Measurements from ENCODE around the gene CCDC90B.

The CCDC90B gene

GRCh38 chr11:83252941-83253340 lies 33.2 kb downstream of the CCDC90B start:
- DNase-seq (ENCODE audit: low read depth) = no peak
- no peak overlapping the region for H3K4me3 ChIP-seq (ENCODE audit: low read length)
- TF ChIP-seq, protein P1, sequence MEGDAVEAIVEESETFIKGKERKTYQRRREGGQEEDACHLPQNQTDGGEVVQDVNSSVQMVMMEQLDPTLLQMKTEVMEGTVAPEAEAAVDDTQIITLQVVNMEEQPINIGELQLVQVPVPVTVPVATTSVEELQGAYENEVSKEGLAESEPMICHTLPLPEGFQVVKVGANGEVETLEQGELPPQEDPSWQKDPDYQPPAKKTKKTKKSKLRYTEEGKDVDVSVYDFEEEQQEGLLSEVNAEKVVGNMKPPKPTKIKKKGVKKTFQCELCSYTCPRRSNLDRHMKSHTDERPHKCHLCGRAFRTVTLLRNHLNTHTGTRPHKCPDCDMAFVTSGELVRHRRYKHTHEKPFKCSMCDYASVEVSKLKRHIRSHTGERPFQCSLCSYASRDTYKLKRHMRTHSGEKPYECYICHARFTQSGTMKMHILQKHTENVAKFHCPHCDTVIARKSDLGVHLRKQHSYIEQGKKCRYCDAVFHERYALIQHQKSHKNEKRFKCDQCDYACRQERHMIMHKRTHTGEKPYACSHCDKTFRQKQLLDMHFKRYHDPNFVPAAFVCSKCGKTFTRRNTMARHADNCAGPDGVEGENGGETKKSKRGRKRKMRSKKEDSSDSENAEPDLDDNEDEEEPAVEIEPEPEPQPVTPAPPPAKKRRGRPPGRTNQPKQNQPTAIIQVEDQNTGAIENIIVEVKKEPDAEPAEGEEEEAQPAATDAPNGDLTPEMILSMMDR (conservative IDR thresholded peaks at IDR 0.05; ENCODE audit: low read depth, low read length) = no peak

DNA sequence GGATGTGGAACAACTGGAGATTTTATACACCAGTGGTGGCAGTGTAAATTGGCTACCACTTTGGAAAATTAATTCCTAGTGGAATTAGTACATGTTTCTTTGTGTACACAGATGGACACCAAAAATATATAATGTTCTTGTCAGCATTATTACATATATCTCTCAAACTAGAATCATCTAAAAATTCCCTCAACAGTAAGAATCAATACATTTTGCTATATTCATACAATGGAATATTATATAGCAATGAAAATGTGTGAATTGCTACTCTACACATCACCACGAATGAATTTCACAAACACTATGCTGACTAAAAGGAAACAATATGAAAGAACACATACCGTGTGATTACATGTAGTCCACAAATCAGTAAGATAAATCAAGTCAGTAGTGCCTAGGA lies 33.9 kb downstream of the CCDC90B start:
- TF ChIP-seq, protein P1 (conservative IDR thresholded peaks at IDR 0.05; ENCODE audit: low read depth, low read length) = no peak
- H3K4me3 ChIP-seq (ENCODE audit: low read length) = no peak overlapping the region
- DNase-seq (ENCODE audit: low read depth) = no peak

- TF ChIP-seq, protein P1 (conservative IDR thresholded peaks at IDR 0.05; ENCODE audit: low read depth, low read length) = peak; percentile 78
- no peak for DNase-seq (ENCODE audit: low read depth)
- no peak overlapping the region for H3K4me3 ChIP-seq (ENCODE audit: low read length)
These were observed 36.1 kb downstream of the CCDC90B start for GRCh38 chr11:83249972-83250593.

DNA sequence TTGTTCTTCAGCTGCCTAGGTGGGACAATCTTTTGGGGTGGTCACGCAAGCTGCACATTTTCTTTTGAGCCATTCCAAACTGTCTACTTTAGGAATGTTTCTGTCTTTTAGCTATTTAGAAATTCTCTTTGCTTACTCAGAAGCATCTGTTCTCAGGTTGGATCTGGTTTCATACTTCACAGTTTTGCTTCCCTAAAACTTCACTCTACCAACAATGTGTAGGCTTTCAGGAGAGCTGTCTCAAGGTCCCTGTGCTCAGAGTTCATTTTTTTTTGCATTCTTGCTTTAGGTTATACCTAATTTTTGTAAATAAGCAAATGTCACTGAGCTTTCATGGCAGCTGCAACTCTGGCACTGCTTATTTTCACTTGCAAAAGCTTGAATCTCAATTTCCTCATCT lies 36.7 kb downstream of the CCDC90B start:
- no peak for DNase-seq (ENCODE audit: low read depth)
- TF ChIP-seq, protein P1 (conservative IDR thresholded peaks at IDR 0.05; ENCODE audit: low read depth, low read length) = no peak
- no peak overlapping the region for H3K4me3 ChIP-seq (ENCODE audit: low read length)

DNA sequence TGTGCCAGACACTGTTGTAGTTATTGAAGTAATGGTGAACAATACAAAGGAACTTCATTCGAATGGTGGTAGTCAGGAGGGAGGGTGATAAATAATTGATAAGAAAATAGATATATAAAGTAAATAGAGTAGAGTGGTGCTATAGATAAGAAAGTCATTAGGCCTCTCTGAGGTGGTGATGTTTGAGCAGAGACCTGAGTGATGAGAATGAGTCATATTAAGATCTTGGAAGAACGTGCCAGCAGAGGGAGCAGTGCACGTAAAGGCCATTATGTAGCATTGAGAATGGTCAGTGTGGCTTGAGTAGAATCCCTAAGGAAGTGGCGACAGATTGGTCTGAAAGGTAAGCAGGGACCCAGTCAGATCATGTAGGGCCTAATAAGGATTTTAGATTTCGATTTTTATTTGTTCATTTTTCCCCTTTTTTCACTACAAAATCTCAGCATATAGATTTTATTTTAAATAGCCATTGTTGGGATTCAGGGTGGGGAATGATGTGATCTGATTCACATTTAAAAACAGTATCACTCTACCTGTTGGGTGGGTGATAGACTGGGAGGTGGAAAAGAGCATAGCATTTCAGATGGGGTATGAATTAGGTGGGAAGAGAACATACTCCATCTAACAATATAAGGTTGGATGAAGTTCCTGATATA lies 44.7 kb downstream of the CCDC90B start:
- TF ChIP-seq, protein P1 (conservative IDR thresholded peaks at IDR 0.05; ENCODE audit: low read depth, low read length) = peak; percentile 77
- peak; percentile 27 for DNase-seq (ENCODE audit: low read depth)
- H3K4me3 ChIP-seq (ENCODE audit: low read length) = no peak overlapping the region

- DNase-seq (ENCODE audit: low read depth) = no peak
- H3K4me3 ChIP-seq (ENCODE audit: low read length) = no peak overlapping the region
- TF ChIP-seq, protein P1 (conservative IDR thresholded peaks at IDR 0.05; ENCODE audit: low read depth, low read length) = no peak
These were observed 48.1 kb downstream of the CCDC90B start for GRCh38 chr11:83238111-83238510.

GRCh38 chr11:83235825-83236224 lies 50.3 kb downstream of the CCDC90B start:
- H3K4me3 ChIP-seq (ENCODE audit: low read length) = no peak overlapping the region
- no peak for DNase-seq (ENCODE audit: low read depth)
- TF ChIP-seq, protein P1 (conservative IDR thresholded peaks at IDR 0.05; ENCODE audit: low read depth, low read length) = no peak

Measured in retinal pigment epithelial cell (primary cell).